NB4 (cell line): ENCODE results near the gene FKBP5.

Experiments
- MYC ChIP-seq: IDR thresholded peaks from 2 replicates; pipeline ENCODE4 v1.6.1; 2011; ENCODE audit warnings: low read depth, low read length
- POLR2A ChIP-seq: IDR thresholded peaks from 2 replicates; pipeline ENCODE4 v1.6.1; 2011; ENCODE audit warnings: mild to moderate bottlenecking; ENCODE audit not compliant: insufficient read length; ENCODE audit errors: extremely low read depth
- TF ChIP-seq, protein P1 (sequence below): IDR thresholded peaks from one replicate; pipeline ENCODE4 v1.5.1; 2012; ENCODE audit warnings: low read depth, low read length

DNA sequence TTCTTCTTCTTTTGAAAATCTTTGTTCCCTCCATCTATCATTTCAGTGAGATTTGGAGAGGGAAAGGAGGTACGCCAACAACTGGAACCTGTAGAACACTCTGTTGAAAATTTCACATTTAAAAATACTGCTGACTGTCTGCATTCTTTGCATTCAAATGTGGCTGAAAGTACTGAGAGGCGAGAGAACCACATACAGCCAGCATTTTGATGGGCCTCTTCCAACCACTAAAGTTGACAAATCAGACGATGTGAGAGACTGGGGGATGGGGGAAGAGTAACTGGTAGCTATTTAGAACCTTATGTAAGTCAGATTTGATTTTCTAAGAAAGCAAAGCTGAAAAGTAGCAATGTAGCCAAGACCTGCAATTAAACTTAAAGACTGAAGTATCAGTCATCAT lies 77.5 kb downstream of the FKBP5 start:
- TF ChIP-seq, protein P1, sequence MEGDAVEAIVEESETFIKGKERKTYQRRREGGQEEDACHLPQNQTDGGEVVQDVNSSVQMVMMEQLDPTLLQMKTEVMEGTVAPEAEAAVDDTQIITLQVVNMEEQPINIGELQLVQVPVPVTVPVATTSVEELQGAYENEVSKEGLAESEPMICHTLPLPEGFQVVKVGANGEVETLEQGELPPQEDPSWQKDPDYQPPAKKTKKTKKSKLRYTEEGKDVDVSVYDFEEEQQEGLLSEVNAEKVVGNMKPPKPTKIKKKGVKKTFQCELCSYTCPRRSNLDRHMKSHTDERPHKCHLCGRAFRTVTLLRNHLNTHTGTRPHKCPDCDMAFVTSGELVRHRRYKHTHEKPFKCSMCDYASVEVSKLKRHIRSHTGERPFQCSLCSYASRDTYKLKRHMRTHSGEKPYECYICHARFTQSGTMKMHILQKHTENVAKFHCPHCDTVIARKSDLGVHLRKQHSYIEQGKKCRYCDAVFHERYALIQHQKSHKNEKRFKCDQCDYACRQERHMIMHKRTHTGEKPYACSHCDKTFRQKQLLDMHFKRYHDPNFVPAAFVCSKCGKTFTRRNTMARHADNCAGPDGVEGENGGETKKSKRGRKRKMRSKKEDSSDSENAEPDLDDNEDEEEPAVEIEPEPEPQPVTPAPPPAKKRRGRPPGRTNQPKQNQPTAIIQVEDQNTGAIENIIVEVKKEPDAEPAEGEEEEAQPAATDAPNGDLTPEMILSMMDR: no peak
- TF ChIP-seq POLR2A: no peak
- TF ChIP-seq MYC: no peak
